ENCODE measurements around the gene REV1. TPM values are rescaled to one million over a fixed set of nuclear protein-coding genes. Genes with fewer than 3 reads are reported as not detected.
"Not testable (repeated sequence)": the region's sequence is repeated elsewhere in the genome, so short reads cannot be mapped to it uniquely, and the experiment has no call there.

Gene REV1
- total RNA-seq, 1 experiment from 2014 or later = 96.3 TPM

GRCh38 chr2:99481527-99481926 is 8.3 kb downstream of the REV1 start:
- H4K20me1 ChIP-seq (ENCODE audit: insufficient read depth, low read depth, low read length) = peaks cover 31% of the 10 kb centered on the region
- no peak overlapping the region for H3K9ac ChIP-seq (ENCODE audit: low read length)
- peaks cover 100% of the 10 kb centered on the region for H3K79me2 ChIP-seq (ENCODE audit: low read length)
- DNase-seq = no peak
- H2AFZ ChIP-seq (ENCODE audit: low read length) = no peak overlapping the region
- peaks cover 5% of the 10 kb centered on the region; the same call in 1 of the 2 replicates for H3K36me3 ChIP-seq (ENCODE audit: insufficient read depth, low read length)
- H3K4me2 ChIP-seq (ENCODE audit: low read depth, low read length, poor library complexity, severe bottlenecking) = peak overlapping the region; percentile 33
- H3K27me3 ChIP-seq (ENCODE audit: low read length) = no peaks in the 10 kb centered on the region
- H3K4me1 ChIP-seq (ENCODE audit: low read length) = peaks cover 72% of the 10 kb centered on the region
- H3K9me2 ChIP-seq (replicated peaks; ENCODE audit: insufficient read depth, low read length) = no peaks in the 10 kb centered on the region
- H3K9me3 ChIP-seq (ENCODE audit: low read length) = no peaks in the 10 kb centered on the region
- H3K27ac ChIP-seq (ENCODE audit: low read length) = no peak overlapping the region
- no peak overlapping the region for H3K4me3 ChIP-seq (ENCODE audit: low read length)

DNA sequence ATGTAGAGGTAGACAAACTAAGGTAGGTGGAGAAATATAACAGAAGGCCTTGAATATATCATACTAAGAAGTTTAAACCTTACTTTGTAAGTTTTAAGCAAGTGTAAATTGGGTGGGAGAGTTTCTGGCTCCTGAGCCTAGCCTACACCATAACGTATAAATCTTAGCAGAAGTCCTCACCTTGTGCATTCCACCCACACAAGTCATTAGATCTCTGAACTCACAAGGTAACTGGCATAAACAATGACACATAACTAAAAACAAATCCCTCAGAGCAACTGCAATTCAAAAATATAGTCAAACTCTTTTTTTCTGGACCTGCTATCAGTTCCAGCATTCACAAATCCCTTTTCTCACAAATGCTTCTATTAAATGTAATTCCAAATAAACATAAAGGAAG is 9.4 kb downstream of the REV1 start:
- no peak overlapping the region for H3K9ac ChIP-seq (ENCODE audit: low read length)
- no peaks in the 10 kb centered on the region for H3K27me3 ChIP-seq (ENCODE audit: low read length)
- no peaks in the 10 kb centered on the region for H3K9me2 ChIP-seq (replicated peaks; ENCODE audit: insufficient read depth, low read length)
- H4K20me1 ChIP-seq (ENCODE audit: insufficient read depth, low read depth, low read length) = peaks cover 32% of the 10 kb centered on the region
- H2AFZ ChIP-seq (ENCODE audit: low read length) = no peak overlapping the region
- H3K36me3 ChIP-seq (ENCODE audit: insufficient read depth, low read length) = peaks cover 5% of the 10 kb centered on the region; the same call in 1 of the 2 replicates
- peaks cover 100% of the 10 kb centered on the region for H3K79me2 ChIP-seq (ENCODE audit: low read length)
- no peak overlapping the region for H3K4me3 ChIP-seq (ENCODE audit: low read length)
- no peak for DNase-seq
- H3K4me2 ChIP-seq (ENCODE audit: low read depth, low read length, poor library complexity, severe bottlenecking) = no peak overlapping the region
- peaks cover 61% of the 10 kb centered on the region for H3K4me1 ChIP-seq (ENCODE audit: low read length)
- peak overlapping the region; percentile 76 for H3K27ac ChIP-seq (ENCODE audit: low read length)
- no peaks in the 10 kb centered on the region for H3K9me3 ChIP-seq (ENCODE audit: low read length)

DNA sequence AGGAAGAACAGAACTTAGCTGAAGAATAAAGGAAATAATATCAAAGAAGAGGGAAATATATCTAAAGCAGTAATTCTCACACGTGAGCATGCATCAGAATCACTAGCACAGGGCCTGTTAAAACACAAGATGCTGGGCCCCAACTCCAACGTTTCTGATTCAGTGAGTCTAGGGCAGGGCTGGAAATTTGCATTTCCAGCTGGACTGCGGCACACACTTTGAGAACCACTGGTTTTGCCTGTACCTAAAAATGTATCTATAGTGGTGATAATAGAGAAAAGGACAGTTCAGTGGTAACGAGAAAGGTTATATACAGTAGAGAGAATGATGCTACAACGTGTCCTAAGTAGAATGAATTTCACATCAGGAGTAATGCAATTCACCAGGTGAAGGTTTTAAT is 11.2 kb downstream of the REV1 start:
- H4K20me1 ChIP-seq (ENCODE audit: insufficient read depth, low read depth, low read length) = peaks cover 32% of the 10 kb centered on the region
- H3K36me3 ChIP-seq (ENCODE audit: insufficient read depth, low read length) = peaks cover 5% of the 10 kb centered on the region; the same call in 1 of the 2 replicates
- peak overlapping the region; percentile 76 for H3K27ac ChIP-seq (ENCODE audit: low read length)
- peak overlapping the region; percentile 66 for H3K4me2 ChIP-seq (ENCODE audit: low read depth, low read length, poor library complexity, severe bottlenecking)
- H3K9me2 ChIP-seq (replicated peaks; ENCODE audit: insufficient read depth, low read length) = no peaks in the 10 kb centered on the region
- no peaks in the 10 kb centered on the region for H3K9me3 ChIP-seq (ENCODE audit: low read length)
- peak overlapping the region; percentile 40 for H3K4me3 ChIP-seq (ENCODE audit: low read length)
- peak; percentile 76 for DNase-seq
- H3K4me1 ChIP-seq (ENCODE audit: low read length) = peaks cover 43% of the 10 kb centered on the region
- H3K27me3 ChIP-seq (ENCODE audit: low read length) = no peaks in the 10 kb centered on the region
- no peak overlapping the region for H2AFZ ChIP-seq (ENCODE audit: low read length)
- peak overlapping the region; percentile 48; the same call in 1 of the 2 replicates for H3K9ac ChIP-seq (ENCODE audit: low read length)
- peaks cover 100% of the 10 kb centered on the region for H3K79me2 ChIP-seq (ENCODE audit: low read length)

- Histone ChIP-seq H3K4me1 (ENCODE audit: low read length) (peaks cover 36% of the 10 kb centered on the region), H3K9ac (ENCODE audit: low read length) (no peak overlapping the region), H3K9me3 (ENCODE audit: low read length) (no peaks in the 10 kb centered on the region), H3K27me3 (ENCODE audit: low read length) (no peaks in the 10 kb centered on the region), H3K27ac (ENCODE audit: low read length) (no peak overlapping the region), H3K79me2 (ENCODE audit: low read length) (peaks cover 100% of the 10 kb centered on the region), H3K9me2 (replicated peaks; ENCODE audit: insufficient read depth, low read length) (no peaks in the 10 kb centered on the region), H2AFZ (ENCODE audit: low read length) (no peak overlapping the region), H3K36me3 (ENCODE audit: insufficient read depth, low read length) (peaks cover 3% of the 10 kb centered on the region; the same call in 1 of the 2 replicates), H4K20me1 (ENCODE audit: insufficient read depth, low read depth, low read length) (peaks cover 23% of the 10 kb centered on the region), H3K4me2 (ENCODE audit: low read depth, low read length, poor library complexity, severe bottlenecking) (no peak overlapping the region), H3K4me3 (ENCODE audit: low read length) (no peak overlapping the region)
- DNase-seq = no peak
Measured at GRCh38 chr2:99477054-99477453, 12.8 kb downstream of the REV1 start.

DNA sequence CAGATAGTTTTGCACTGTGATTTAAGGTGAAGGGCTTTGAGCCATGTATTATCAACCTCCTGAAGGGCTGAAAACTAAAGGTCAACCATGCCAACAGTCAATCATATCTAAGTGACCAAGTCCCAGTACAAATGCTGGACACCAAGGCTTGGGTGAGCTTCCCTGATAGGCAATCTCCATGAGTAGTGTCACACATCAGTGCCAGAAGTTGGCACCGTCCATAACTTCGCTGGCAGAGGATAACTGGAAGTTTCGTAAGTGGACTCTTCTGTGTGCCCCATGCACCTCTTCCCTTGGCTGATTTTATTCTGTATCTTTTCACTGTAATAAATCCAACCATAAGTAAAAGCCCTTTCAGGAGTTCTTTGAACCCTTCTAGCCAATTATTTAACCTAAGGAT is 13.2 kb downstream of the REV1 start:
- no peak overlapping the region for H2AFZ ChIP-seq (ENCODE audit: low read length)
- no peak overlapping the region for H3K9ac ChIP-seq (ENCODE audit: low read length)
- no peak overlapping the region for H3K4me2 ChIP-seq (ENCODE audit: low read depth, low read length, poor library complexity, severe bottlenecking)
- no peak overlapping the region for H3K4me3 ChIP-seq (ENCODE audit: low read length)
- peaks cover 100% of the 10 kb centered on the region for H3K79me2 ChIP-seq (ENCODE audit: low read length)
- H3K4me1 ChIP-seq (ENCODE audit: low read length) = peaks cover 36% of the 10 kb centered on the region
- no peaks in the 10 kb centered on the region for H3K27me3 ChIP-seq (ENCODE audit: low read length)
- H3K9me3 ChIP-seq (ENCODE audit: low read length) = no peaks in the 10 kb centered on the region
- no peaks in the 10 kb centered on the region for H3K9me2 ChIP-seq (replicated peaks; ENCODE audit: insufficient read depth, low read length)
- H4K20me1 ChIP-seq (ENCODE audit: insufficient read depth, low read depth, low read length) = peaks cover 19% of the 10 kb centered on the region
- peaks cover 3% of the 10 kb centered on the region; the same call in 1 of the 2 replicates for H3K36me3 ChIP-seq (ENCODE audit: insufficient read depth, low read length)
- H3K27ac ChIP-seq (ENCODE audit: low read length) = no peak overlapping the region
- DNase-seq = no peak

DNA sequence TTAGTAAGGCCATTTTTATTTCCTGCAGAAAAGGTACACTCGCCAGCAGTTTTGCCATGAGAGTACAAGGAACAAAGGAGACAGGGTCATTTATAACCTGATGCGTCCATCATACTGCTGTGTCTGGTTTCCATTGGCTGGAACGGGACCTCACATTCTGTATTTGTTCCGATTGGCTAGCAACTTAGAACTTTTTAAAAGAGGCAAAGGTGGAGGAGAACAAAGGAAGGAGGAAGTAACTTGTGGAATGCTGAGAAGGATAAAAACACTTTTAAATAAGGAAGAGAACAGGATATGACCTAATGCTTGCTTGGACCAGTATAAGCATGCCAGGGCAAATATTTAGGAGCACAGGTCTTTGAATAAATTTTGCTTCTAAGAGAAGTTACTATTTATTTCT is 14.7 kb downstream of the REV1 start:
- not testable (repeated sequence) for H3K4me2 ChIP-seq (ENCODE audit: low read depth, low read length, poor library complexity, severe bottlenecking); H3K27ac ChIP-seq (ENCODE audit: low read length); H3K27me3 ChIP-seq (ENCODE audit: low read length); H3K9ac ChIP-seq (ENCODE audit: low read length); H3K4me3 ChIP-seq (ENCODE audit: low read length); H3K36me3 ChIP-seq (ENCODE audit: insufficient read depth, low read length); DNase-seq; H3K9me2 ChIP-seq (replicated peaks; ENCODE audit: insufficient read depth, low read length); H3K9me3 ChIP-seq (ENCODE audit: low read length); H2AFZ ChIP-seq (ENCODE audit: low read length)
- peaks cover 23% of the 10 kb centered on the region for H3K4me1 ChIP-seq (ENCODE audit: low read length)
- peaks cover 14% of the 10 kb centered on the region for H4K20me1 ChIP-seq (ENCODE audit: insufficient read depth, low read depth, low read length)
- H3K79me2 ChIP-seq (ENCODE audit: low read length) = peaks cover 100% of the 10 kb centered on the region

- H4K20me1 ChIP-seq (ENCODE audit: insufficient read depth, low read depth, low read length) = peaks cover 21% of the 10 kb centered on the region
- H3K4me3 ChIP-seq (ENCODE audit: low read length) = no peak overlapping the region
- peaks cover 3% of the 10 kb centered on the region; the same call in 1 of the 2 replicates for H3K36me3 ChIP-seq (ENCODE audit: insufficient read depth, low read length)
- H3K27me3 ChIP-seq (ENCODE audit: low read length) = no peaks in the 10 kb centered on the region
- 0 out of 2 replicates have a peak, but pooled peaks cover 4% of the 10 kb centered on the region for H3K9me3 ChIP-seq (ENCODE audit: low read length)
- H3K79me2 ChIP-seq (ENCODE audit: low read length) = peaks cover 100% of the 10 kb centered on the region
- no peak overlapping the region for H2AFZ ChIP-seq (ENCODE audit: low read length)
- no peak overlapping the region for H3K4me2 ChIP-seq (ENCODE audit: low read depth, low read length, poor library complexity, severe bottlenecking)
- H3K4me1 ChIP-seq (ENCODE audit: low read length) = peaks cover 8% of the 10 kb centered on the region
- H3K27ac ChIP-seq (ENCODE audit: low read length) = no peak overlapping the region
- no peaks in the 10 kb centered on the region for H3K9me2 ChIP-seq (replicated peaks; ENCODE audit: insufficient read depth, low read length)
- H3K9ac ChIP-seq (ENCODE audit: low read length) = no peak overlapping the region
- DNase-seq = no peak
Measured at GRCh38 chr2:99473518-99474083, 16.2 kb downstream of the REV1 start.

DNA sequence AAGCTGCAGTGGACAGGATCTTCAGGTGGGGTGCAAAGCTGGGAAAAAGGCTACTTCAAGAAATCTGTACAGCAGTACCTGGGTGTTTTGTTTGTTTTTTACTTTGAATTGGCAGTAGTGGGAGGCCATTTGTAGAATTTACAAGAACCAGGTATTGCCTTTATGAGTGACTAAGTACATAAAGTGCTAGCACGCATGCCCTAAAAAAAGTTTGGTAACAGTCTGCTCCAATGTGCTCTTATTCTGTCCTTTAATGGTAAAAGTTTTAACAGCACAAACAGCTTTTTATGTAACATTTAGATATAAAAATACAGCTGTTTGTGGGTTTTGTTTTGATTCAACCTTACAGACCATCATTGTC is 17.2 kb downstream of the REV1 start:
- no peak overlapping the region for H3K4me2 ChIP-seq (ENCODE audit: low read depth, low read length, poor library complexity, severe bottlenecking)
- no peak for DNase-seq
- no peaks in the 10 kb centered on the region; the same call in 1 of the 2 replicates for H3K36me3 ChIP-seq (ENCODE audit: insufficient read depth, low read length)
- H4K20me1 ChIP-seq (ENCODE audit: insufficient read depth, low read depth, low read length) = peaks cover 15% of the 10 kb centered on the region
- H3K4me1 ChIP-seq (ENCODE audit: low read length) = no peaks in the 10 kb centered on the region
- H3K9ac ChIP-seq (ENCODE audit: low read length) = no peak overlapping the region
- H3K27me3 ChIP-seq (ENCODE audit: low read length) = no peaks in the 10 kb centered on the region
- H3K4me3 ChIP-seq (ENCODE audit: low read length) = no peak overlapping the region
- peaks cover 100% of the 10 kb centered on the region for H3K79me2 ChIP-seq (ENCODE audit: low read length)
- H3K9me3 ChIP-seq (ENCODE audit: low read length) = 0 out of 2 replicates have a peak, but pooled peaks cover 4% of the 10 kb centered on the region
- H3K9me2 ChIP-seq (replicated peaks; ENCODE audit: insufficient read depth, low read length) = no peaks in the 10 kb centered on the region
- H2AFZ ChIP-seq (ENCODE audit: low read length) = no peak overlapping the region
- no peak overlapping the region for H3K27ac ChIP-seq (ENCODE audit: low read length)

Measured in Karpas-422 (cell line).